ENCODE results near the gene KRT6A. TPM values are rescaled to one million over a fixed set of nuclear protein-coding genes. Genes with fewer than 3 reads are reported as not detected.
"Not testable (repeated sequence)": the region's sequence is repeated elsewhere in the genome, so short reads cannot be mapped to it uniquely, and the experiment has no call there.

Gene KRT6A
- total RNA-seq, 2 experiments from 2014 or later: not detected

GRCh38 chr12:52486166-52487105 lies 6.6 kb downstream of the KRT6A start:
- POLR2A ChIA-PET: no interaction called here
- CTCF ChIA-PET: no interaction called here

GRCh38 chr12:52480073-52480472 lies 13.0 kb downstream of the KRT6A start:
- ChIA-PET CTCF (no interaction called here), POLR2A (no interaction called here)

- CTCF ChIA-PET: no interaction called here
Measured at GRCh38 chr12:52477651-52478050, 15.4 kb downstream of the KRT6A start.

GRCh38 chr12:52474212-52474611 lies 18.8 kb downstream of the KRT6A start:
- ChIA-PET POLR2A (no interaction called here), CTCF (no interaction called here)

More at GRCh38 chr12:52477651-52478050, 15.4 kb downstream of the KRT6A start:
- POLR2A ChIA-PET: no interaction called here

GRCh38 chr12:52473768-52474167 lies 19.3 kb downstream of the KRT6A start, which contains the start of gene KRT6C:
Gene KRT6C (minus strand): TSS chr12:52473805. CDS start chr12:52473737, 68 bp downstream.
- CTCF ChIA-PET: no interaction called here
- POLR2A ChIA-PET: no interaction called here

- ChIA-PET POLR2A (no interaction called here), CTCF (no interaction called here)
Measured at GRCh38 chr12:52469853-52470252, 23.2 kb downstream of the KRT6A start.

GRCh38 chr12:52464897-52465296 lies 28.2 kb downstream of the KRT6A start:
- ChIA-PET CTCF (no interaction called here), POLR2A (no interaction called here)

- ChIA-PET CTCF (no interaction called here), POLR2A (no interaction called here)
Measured at GRCh38 chr12:52461693-52462092, 31.4 kb downstream of the KRT6A start.

- ChIA-PET CTCF (no interaction called here), POLR2A (no interaction called here)
Measured at GRCh38 chr12:52458861-52459260, 34.2 kb downstream of the KRT6A start.

GRCh38 chr12:52455821-52456220 lies 37.2 kb downstream of the KRT6A start:
- POLR2A ChIA-PET: no interaction called here
- CTCF ChIA-PET: no interaction called here

GRCh38 chr12:52454411-52455201 lies 38.5 kb downstream of the KRT6A start:
- POLR2A ChIA-PET: no interaction called here
- CTCF ChIA-PET: no interaction called here

GRCh38 chr12:52452101-52452500 lies 41.0 kb downstream of the KRT6A start, which contains the start of gene KRT6B:
Gene KRT6B (minus strand): TSS chr12:52452146. CDS start chr12:52452078, 68 bp downstream.
- ChIA-PET CTCF (no interaction called here), POLR2A (no interaction called here)

- POLR2A ChIA-PET: no interaction called here
- CTCF ChIA-PET: no interaction called here
Measured at GRCh38 chr12:52448228-52448627, 44.8 kb downstream of the KRT6A start.

- CTCF ChIA-PET: interaction anchor here (0.9 kb wide), 1 partner anchor 21 kb away, joined by 3 read pairs; no protein-coding TSS in a partner anchor
- POLR2A ChIA-PET: not testable (repeated sequence)
Measured at GRCh38 chr12:52447196-52447595, 45.9 kb downstream of the KRT6A start.

GRCh38 chr12:52446367-52447045 lies 46.6 kb downstream of the KRT6A start:
- ChIA-PET CTCF (interaction anchor here (0.9 kb wide), 1 partner anchor 21 kb away, joined by 3 read pairs; no protein-coding TSS in a partner anchor), POLR2A (no interaction called here)

- ChIA-PET CTCF (no interaction called here), POLR2A (no interaction called here)
Measured at GRCh38 chr12:52445876-52446275, 47.2 kb downstream of the KRT6A start.

GRCh38 chr12:52444647-52445595 lies 48.1 kb downstream of the KRT6A start:
- POLR2A ChIA-PET: no interaction called here
- CTCF ChIA-PET: no interaction called here

GRCh38 chr12:52443966-52444365 lies 49.1 kb downstream of the KRT6A start:
- CTCF ChIA-PET: no interaction called here
- POLR2A ChIA-PET: no interaction called here

GRCh38 chr12:52442600-52443061 lies 50.4 kb downstream of the KRT6A start:
- POLR2A ChIA-PET: no interaction called here

More at GRCh38 chr12:52442600-52443061, 50.4 kb downstream of the KRT6A start:
- CTCF ChIA-PET: no interaction called here
